Liver (tissue), 9 donors: Measurements from ENCODE around the gene DCDC2B. TPM values are rescaled to one million over a fixed set of nuclear protein-coding genes. Genes with fewer than 3 reads are reported as not detected.
A peak's percentile ranks its signal among the peaks of the same experiment; 100 is the strongest.

Experiments
- DNase-seq: peaks from one replicate; pipeline ENCODE4 v3.0.0-alpha.2; 2017; ENCODE audit warnings: low spot score
- H3K27ac ChIP-seq, 2 donors: one replicate each; pipeline ENCODE4 v1.7.0; 2013; ENCODE audit warnings: inconsistent platforms in 2 of 2, low read length in 2 of 2, control low read depth in 1 of 2, low read depth in 1 of 2, mild to moderate bottlenecking in 1 of 2
- H3K27me3 ChIP-seq, 4 donors: one replicate each; pipeline versions ENCODE4 v1.6.1 to v1.7.0; 2013; ENCODE audit warnings: low read length in 3 of 4, inconsistent platforms in 1 of 4, mild to moderate bottlenecking in 1 of 4, moderate library complexity in 1 of 4; ENCODE audit not compliant: control insufficient read depth in 4 of 4, insufficient read depth in 4 of 4
- H3K36me3 ChIP-seq, 4 donors: one replicate each; pipeline versions ENCODE4 v1.6.1 to v1.7.0; 2013; ENCODE audit warnings: low read length in 3 of 4, mild to moderate bottlenecking in 3 of 4, low read depth in 1 of 4, moderate library complexity in 1 of 4; ENCODE audit not compliant: control insufficient read depth in 4 of 4, insufficient read depth in 3 of 4
- H3K4me1 ChIP-seq, 4 donors: one replicate each; pipeline versions ENCODE4 v1.6.1 to v1.7.0; 2013; ENCODE audit warnings: low read length in 3 of 4, mild to moderate bottlenecking in 3 of 4, moderate library complexity in 1 of 4; ENCODE audit not compliant: control insufficient read depth in 4 of 4, insufficient read depth in 4 of 4
- H3K4me3 ChIP-seq, 3 donors: one replicate each; pipeline versions ENCODE4 v1.6.1 to v1.7.0; 2013; ENCODE audit warnings: low read length in 3 of 3, control low read depth in 1 of 3, low read depth in 1 of 3, mild to moderate bottlenecking in 1 of 3
- H3K9ac ChIP-seq, 2 donors: one replicate each; pipeline ENCODE4 v1.7.0; 2013; ENCODE audit warnings: low read length in 2 of 2, mild to moderate bottlenecking in 2 of 2, moderate library complexity in 2 of 2, control low read depth in 1 of 2, low read depth in 1 of 2
- H3K9me3 ChIP-seq, 4 donors: one replicate each; pipeline versions ENCODE4 v1.6.1 to v1.7.0; 2013; ENCODE audit warnings: low read length in 3 of 4; ENCODE audit not compliant: control insufficient read depth in 4 of 4
- ATF3 ChIP-seq: IDR thresholded peaks from 2 replicates; pipeline ENCODE4 v1.6.1; 2016; ENCODE audit warnings: antibody characterized with exemption
- CTCF ChIP-seq: fragments of 150-350 bp; IDR thresholded peaks from 2 replicates; pipeline ENCODE4 v1.5.1; 2017; ENCODE audit warnings: improper control_type of control experiment, low read depth, low read length; ENCODE audit not compliant: missing input control
- EGR1 ChIP-seq, 2 donors: IDR thresholded peaks; 2 replicates each; pipeline ENCODE4 v1.6.1; 2016 to 2018; ENCODE audit warnings: antibody characterized with exemption in 2 of 2, low read depth in 2 of 2
- FOXA1 ChIP-seq: IDR thresholded peaks from 2 replicates; pipeline ENCODE4 v1.6.1; 2016; ENCODE audit warnings: antibody characterized with exemption
- FOXA2 ChIP-seq: IDR thresholded peaks from 2 replicates; pipeline ENCODE4 v1.6.1; 2016; ENCODE audit warnings: antibody characterized with exemption
- GABPA ChIP-seq, 2 donors: IDR thresholded peaks in 1 of 2; conservative IDR thresholded peaks in 1 of 2; 2 replicates each; pipeline ENCODE4 v1.6.1; 2016; ENCODE audit warnings: antibody characterized with exemption in 2 of 2, mild to moderate bottlenecking in 1 of 2, moderate library complexity in 1 of 2
- HNF4A ChIP-seq, 2 donors: conservative IDR thresholded peaks; 2 replicates each; pipeline ENCODE4 v1.6.1; 2016; ENCODE audit warnings: antibody characterized with exemption in 2 of 2, mild to moderate bottlenecking in 2 of 2
- HNF4G ChIP-seq: IDR thresholded peaks from 2 replicates; pipeline ENCODE4 v1.6.1; 2016; ENCODE audit warnings: antibody characterized with exemption
- JUND ChIP-seq, 2 donors: IDR thresholded peaks; 2 replicates each; pipeline ENCODE4 v1.6.1; 2016; ENCODE audit warnings: antibody characterized with exemption in 2 of 2
- MAX ChIP-seq: IDR thresholded peaks from 2 replicates; pipeline ENCODE4 v1.6.1; 2016; ENCODE audit warnings: antibody characterized with exemption
- NR2F2 ChIP-seq: IDR thresholded peaks from 2 replicates; pipeline ENCODE4 v1.6.1; 2016; ENCODE audit warnings: antibody characterized with exemption
- RAD21 ChIP-seq, 2 donors: IDR thresholded peaks; 2 replicates each; pipeline ENCODE4 v1.6.1; 2016; ENCODE audit warnings: antibody characterized with exemption in 2 of 2, mild to moderate bottlenecking in 2 of 2
- REST ChIP-seq: IDR thresholded peaks from 2 replicates; pipeline ENCODE4 v1.6.1; 2016; ENCODE audit warnings: antibody characterized with exemption, mild to moderate bottlenecking
- RXRA ChIP-seq, 2 donors: IDR thresholded peaks; 2 replicates each; pipeline ENCODE4 v1.6.1; 2017 to 2018; ENCODE audit warnings: antibody characterized with exemption in 2 of 2, mild to moderate bottlenecking in 1 of 2
- SP1 ChIP-seq: IDR thresholded peaks from 2 replicates; pipeline ENCODE4 v1.6.1; 2018; ENCODE audit warnings: antibody characterized with exemption, mild to moderate bottlenecking
- TAF1 ChIP-seq: conservative IDR thresholded peaks from 2 replicates; pipeline ENCODE4 v1.6.1; 2016; ENCODE audit warnings: antibody characterized with exemption, mild to moderate bottlenecking
- YY1 ChIP-seq: IDR thresholded peaks from 2 replicates; pipeline ENCODE4 v1.6.1; 2016; ENCODE audit warnings: antibody characterized with exemption, mild to moderate bottlenecking
- ZBTB33 ChIP-seq: IDR thresholded peaks from 2 replicates; pipeline ENCODE4 v1.6.1; 2016; ENCODE audit warnings: antibody characterized with exemption
- WGBS: extraction: QIAGEN DNeasy Blood & Tissue Kit; methylation state at CpG from one replicate; pipeline ENCODE4 v1.1.7; 2013; 5-methylcytosine and 5-hydroxymethylcytosine counted together
- polyA plus RNA-seq, 2 donors: library from polyadenylated mRNA; stranded (reverse) in 1 of 2; unstranded in 1 of 2; fragments of 200-250 nt in 1 of 2; fragments of >200 nt in 1 of 2; fragmentation: Nextera tagmentation in 1 of 2; extraction: Ambion mirVana in 1 of 2; gene quantifications; one replicate each; pipeline versions ENCODE4 v1.2.1 to v1.2.3, GENCODE V29; 2013 to 2015
- total RNA-seq, 2 donors: library from RNA; depleted of rRNA; stranded (reverse); fragments of >200 nt; gene quantifications; one replicate each; pipeline ENCODE4 v1.2.3, GENCODE V29; 2014
- donor health status: healthy.
- donor health status: healthy.
- donor health status: healthy.
- donor health status: healthy.
- donor health status: healthy.

DCDC2B gene
- total and polyA plus RNA-seq, 4 donors = 0.08 TPM; not detected in 3

GRCh38 chr1:32239337-32239736, 30.4 kb downstream of the DCDC2B start:
- H3K9me3 ChIP-seq = no peaks in the 10 kb centered on the region
- TF ChIP-seq TAF1 (no peak), ZBTB33 (no peak), YY1 (no peak), ATF3 (no peak), HNF4A (conservative IDR thresholded peaks at IDR 0.05) (no peak), NR2F2 (no peak), SP1 (no peak), RXRA (IDR thresholded peaks at IDR 0.05) (no peak), EGR1 (IDR thresholded peaks at IDR 0.05; ENCODE audit: low read depth in 2 of 2) (no peak), RAD21 (IDR thresholded peaks at IDR 0.05) (no peak), REST (no peak), CTCF (no peak), FOXA1 (no peak)
- no peak overlapping the region for H3K27ac ChIP-seq
- H3K9ac ChIP-seq = no peak overlapping the region
- H3K4me3 ChIP-seq = no peak overlapping the region
- H3K36me3 ChIP-seq = peaks cover 0 to 6% (median 0%) of the 10 kb centered on the region in 4 donors
- peaks cover 4 to 15% (median 11%) of the 10 kb centered on the region in 4 donors for H3K4me1 ChIP-seq
- no peaks in the 10 kb centered on the region for H3K27me3 ChIP-seq
- 75% methylated on average over 4 of the region's 4 CpGs for WGBS
- no peak for DNase-seq

- no peaks in the 10 kb centered on the region for H3K9me3 ChIP-seq
- H3K4me1 ChIP-seq = peaks cover 4 to 15% (median 11%) of the 10 kb centered on the region in 4 donors
- peak overlapping the region in 1 of 2 donors; percentile 41 for H3K27ac ChIP-seq
- no peaks in the 10 kb centered on the region for H3K27me3 ChIP-seq
- WGBS = 81% methylated on average over 20 of the region's 20 CpGs
- peaks cover 0 to 2% (median 0%) of the 10 kb centered on the region in 4 donors for H3K36me3 ChIP-seq
- no peak overlapping the region for H3K4me3 ChIP-seq
- H3K9ac ChIP-seq = no peak overlapping the region
- DNase-seq = no peak
- TF ChIP-seq TAF1 (no peak), HNF4A (conservative IDR thresholded peaks at IDR 0.05) (no peak), CTCF (no peak), FOXA1 (no peak), REST (no peak), HNF4G (no peak), GABPA (IDR thresholded peaks at IDR 0.05 in 1 of 2, conservative IDR thresholded peaks at IDR 0.05 in 1 of 2) (no peak), FOXA2 (no peak), YY1 (no peak), EGR1 (IDR thresholded peaks at IDR 0.05; ENCODE audit: low read depth in 2 of 2) (no peak), RXRA (IDR thresholded peaks at IDR 0.05) (no peak), ATF3 (no peak), NR2F2 (no peak), RAD21 (IDR thresholded peaks at IDR 0.05) (no peak), MAX (no peak), JUND (IDR thresholded peaks at IDR 0.05) (no peak)
These were observed 30.9 kb downstream of the DCDC2B start for GRCh38 chr1:32239790-32240139.
